T1000 (cell line): ENCODE results near the gene TSKU.

ENCODE experiments used
- DNase-seq: peaks from one replicate; lab custom pipeline; 2025; ENCODE audit warnings: mixed read lengths; lab: John Stamatoyannopoulos, UW

The TSKU gene

GRCh38 chr11:76752321-76753143, 30.6 kb upstream of the TSKU start:
- DNase-seq = no peak

- no peak for DNase-seq
Observed at GRCh38 chr11:76753449-76753848, 29.7 kb upstream of the TSKU start.

GRCh38 chr11:76753950-76754349, 29.2 kb upstream of the TSKU start:
- no peak for DNase-seq

- DNase-seq = no peak
Observed at GRCh38 chr11:76756341-76756741, 26.8 kb upstream of the TSKU start.

GRCh38 chr11:76758311-76758710, 24.8 kb upstream of the TSKU start:
- DNase-seq = no peak

GRCh38 chr11:76759092-76759491, 24.1 kb upstream of the TSKU start:
- DNase-seq = no peak

- no peak for DNase-seq
Observed at GRCh38 chr11:76759517-76759916, 23.6 kb upstream of the TSKU start.

DNA sequence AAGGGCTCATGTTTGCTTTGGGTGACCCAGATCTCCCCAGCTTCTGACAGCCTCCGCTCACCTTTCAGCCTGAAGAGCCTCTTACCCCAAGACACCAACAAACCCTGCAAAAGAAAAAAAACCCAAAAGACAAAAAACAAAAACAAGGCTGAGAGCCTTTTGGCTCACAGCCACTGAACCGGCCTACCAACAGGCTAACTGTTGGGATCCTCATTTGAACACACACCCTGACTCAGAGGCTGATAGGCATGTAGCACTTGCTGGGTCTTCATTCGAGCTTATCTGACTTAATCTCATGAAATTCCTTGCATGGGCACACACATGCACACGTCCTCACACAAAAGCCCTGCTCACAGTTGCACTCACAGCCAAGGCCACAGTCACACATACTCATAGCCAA, 22.9 kb upstream of the TSKU start:
- DNase-seq = no peak

DNA sequence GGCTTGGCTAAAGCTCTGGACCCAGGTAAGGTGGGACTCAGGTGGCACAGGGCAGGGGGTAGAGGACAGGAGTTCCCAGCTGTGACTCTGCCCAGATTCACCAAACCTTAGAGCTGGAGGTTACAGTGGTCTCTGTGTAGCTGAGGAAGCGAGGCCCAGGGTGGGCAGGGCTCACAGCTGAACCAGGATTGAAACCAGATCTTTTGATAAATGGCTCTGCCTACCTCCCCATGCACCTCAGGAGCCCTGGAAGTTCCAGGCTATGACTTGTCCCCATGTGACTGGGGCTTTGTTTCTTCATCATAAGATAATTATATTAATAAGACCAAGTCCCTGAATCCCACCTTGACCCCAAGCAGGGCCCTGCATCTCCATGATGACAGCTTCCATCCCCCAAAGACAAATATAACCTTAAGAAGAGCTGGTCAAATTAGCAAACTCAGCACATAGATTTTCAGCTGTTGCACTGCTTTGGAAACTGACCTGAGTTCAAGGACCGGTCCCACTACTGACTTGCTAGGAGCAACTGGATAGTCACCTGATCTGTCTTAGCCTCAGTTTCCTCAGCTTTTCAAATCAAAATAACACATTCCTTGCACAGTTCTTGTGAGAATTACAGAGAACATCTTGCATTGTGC, 21.3 kb upstream of the TSKU start:
- DNase-seq = no peak

DNA sequence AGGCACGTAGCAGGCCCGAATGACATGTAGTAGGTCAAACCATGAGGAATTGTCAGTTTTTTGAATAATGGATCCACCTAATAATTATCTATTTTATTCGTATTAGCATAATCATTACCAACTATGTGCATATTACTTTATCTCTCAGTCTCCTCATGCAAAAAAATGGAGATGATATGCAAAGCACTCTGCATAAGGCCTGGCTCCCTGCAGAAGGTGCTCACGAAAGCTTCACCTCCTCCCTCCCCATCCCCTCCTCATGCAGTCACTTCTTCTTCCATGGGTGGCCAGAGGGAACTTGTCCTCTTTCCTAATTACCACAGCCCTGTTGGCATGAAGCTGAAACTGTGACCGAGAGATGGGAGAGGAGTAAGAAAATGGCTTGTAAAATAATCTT, 20.8 kb upstream of the TSKU start:
- DNase-seq = no peak

DNA sequence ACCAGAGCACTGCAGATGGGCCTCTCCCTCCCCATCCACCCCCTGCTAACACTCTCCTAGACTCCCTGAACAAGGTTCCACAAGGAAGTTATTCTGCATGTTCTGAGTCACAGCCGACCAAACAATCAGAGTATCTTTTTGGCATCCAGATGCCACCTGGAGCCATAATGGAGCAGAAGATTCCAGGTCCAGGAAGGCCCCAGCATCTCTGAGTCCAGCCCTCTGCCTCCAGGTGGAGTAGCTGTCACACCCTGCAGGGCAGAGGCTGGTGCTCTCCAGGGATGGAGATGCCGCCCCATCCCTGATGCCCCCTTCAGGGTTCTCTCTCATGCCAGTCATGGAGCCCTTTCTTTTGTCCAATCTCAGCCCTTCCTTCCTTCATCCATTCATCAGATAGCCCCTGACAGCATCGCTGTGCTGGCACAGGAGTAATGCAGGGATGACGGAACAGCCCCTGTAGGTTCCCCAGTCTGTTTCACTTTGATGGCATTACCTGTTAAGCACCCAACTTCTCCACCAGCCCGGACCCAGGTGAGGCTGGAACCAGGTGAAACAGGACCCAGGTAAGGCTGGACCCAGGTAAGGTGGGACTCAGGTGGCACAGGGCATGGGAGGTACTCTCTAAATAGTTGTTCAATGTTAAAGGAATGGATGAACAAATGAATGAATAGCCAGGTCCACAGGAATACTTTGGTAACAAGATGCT, 20.1 kb upstream of the TSKU start:
- no peak for DNase-seq

DNA sequence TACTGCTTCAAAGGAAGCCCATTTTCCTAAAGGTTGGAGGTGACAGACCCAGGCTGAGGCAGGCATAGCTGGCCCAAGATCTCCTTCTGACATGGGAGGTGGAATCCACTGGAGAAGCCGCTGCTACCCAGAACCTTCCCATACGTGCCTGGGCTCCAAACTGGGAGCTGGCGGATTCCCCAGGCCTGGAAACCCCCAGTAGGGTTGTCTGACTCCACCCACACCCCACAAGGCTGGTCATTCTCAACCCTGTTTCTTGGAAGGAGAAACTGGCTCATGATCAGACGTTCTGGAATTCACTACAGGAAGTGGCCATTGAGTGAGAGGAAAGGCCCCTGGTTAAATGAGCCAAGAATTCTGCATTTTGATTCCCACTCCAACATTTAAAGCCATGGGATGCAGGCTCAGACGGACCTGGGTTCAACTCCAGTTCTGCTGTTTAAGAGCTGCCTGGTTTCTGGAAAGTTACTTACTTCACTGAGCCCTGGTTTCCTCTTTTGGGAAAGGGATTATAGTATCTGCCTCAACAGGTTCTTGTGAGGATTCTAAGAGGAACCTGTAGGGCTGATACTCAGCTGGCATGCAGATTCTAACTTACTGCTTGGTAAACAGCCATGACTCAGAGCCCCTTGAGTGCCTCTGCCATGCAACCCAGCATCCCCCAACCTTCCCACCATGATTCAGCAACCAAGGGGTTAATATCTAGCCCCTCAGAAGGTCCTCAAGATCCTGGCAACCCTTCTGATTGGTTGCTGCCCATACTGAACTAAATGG, 19.4 kb upstream of the TSKU start:
- no peak for DNase-seq

DNA sequence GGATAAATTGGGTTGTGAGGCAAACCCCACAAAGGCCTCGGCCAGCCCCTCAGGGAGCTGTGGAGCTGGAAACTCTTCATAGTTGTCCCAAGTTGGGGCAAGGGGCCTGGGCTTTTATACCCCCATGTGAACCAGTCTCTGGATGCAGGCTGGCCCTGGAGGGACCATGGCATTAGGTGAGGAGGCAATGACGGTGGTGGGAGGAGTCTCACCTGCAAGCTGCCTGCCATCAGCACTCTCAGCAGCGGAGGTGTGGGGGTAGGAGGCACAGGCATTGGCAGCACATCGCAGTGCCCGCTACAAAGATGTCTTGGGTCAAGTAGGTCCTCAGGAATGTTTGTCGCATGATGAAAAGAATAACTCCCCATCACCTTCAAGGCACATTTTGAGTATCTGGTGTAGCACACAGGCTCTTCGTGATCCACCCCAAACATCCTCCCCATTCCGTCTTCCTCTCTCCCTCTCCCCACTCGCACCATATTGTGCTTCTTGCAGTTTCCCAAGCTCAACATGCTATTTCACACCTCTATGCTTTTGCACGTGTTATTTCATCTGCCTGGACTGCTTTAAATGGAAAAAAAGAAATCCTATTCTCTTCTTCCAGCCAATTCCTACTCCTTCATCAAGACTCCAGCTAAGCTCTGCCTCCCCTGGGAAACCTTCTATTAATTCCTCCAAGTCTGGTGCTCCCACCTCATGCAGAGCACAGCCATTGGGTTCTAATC, 18.1 kb upstream of the TSKU start:
- no peak for DNase-seq

DNA sequence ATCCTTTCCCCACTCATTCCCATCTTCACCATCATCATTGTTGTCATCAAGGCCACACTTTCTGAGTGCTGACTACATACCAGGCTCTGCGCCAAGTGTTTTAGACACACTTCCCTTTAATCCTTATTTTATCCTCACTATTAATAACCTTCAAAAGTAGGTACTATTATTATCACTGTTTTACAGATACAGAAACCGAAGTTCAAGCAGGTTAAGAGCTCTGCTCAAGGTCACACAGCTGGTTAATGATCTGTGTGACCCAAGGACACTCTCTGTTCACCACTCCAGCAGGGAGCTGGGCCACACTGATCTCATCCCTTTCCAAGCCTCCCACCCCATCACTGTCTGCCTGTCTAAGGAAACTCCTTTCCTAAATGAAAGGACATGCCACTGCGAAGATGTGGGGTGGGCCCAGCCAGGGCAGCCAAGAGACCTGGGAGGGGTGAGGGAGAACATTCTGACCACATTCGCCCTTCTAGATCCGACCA, 17.2 kb upstream of the TSKU start:
- no peak for DNase-seq

- no peak for DNase-seq
Observed at GRCh38 chr11:76766521-76766920, 16.6 kb upstream of the TSKU start.

GRCh38 chr11:76767659-76768058, 15.5 kb upstream of the TSKU start:
- no peak for DNase-seq

DNA sequence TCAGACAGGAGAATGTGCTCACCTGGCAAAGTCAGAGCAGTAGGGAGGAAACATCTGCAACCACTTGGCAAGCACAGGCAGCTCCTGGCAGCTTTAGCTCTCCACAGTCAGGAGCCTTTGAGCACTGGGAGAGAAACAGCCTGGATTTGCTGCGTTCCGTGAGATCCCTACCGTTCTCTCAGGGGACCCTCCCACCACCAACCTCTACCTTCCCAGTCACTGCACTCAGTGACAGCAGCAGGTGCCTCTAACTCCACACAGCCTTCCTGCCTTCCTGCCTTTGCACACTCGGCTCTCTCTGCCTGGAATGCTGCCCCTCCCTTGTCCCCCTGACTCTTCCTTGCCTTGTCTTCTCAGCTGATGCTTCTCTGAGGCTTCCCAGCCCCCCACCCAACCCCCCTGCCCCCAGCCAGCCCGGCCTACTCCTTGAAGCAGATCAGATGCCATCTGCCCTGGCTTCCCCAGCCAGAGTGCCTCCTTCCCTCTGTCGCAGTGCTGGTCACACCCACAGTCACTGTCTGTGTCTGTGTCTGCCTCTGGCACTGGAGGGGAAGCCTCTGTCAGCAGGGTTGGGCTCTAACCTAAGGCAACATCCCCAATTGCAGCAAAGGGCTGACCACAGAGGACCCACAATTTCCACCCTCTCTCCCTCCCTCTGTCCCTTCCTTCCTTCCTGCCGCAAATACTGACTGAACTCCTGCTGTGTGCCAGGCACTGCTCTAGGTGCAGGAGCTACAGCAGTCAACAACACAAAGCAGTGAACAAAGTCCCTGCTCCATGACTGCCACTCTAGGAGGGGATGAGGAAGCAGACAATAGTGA, 14.9 kb upstream of the TSKU start:
- no peak for DNase-seq

DNA sequence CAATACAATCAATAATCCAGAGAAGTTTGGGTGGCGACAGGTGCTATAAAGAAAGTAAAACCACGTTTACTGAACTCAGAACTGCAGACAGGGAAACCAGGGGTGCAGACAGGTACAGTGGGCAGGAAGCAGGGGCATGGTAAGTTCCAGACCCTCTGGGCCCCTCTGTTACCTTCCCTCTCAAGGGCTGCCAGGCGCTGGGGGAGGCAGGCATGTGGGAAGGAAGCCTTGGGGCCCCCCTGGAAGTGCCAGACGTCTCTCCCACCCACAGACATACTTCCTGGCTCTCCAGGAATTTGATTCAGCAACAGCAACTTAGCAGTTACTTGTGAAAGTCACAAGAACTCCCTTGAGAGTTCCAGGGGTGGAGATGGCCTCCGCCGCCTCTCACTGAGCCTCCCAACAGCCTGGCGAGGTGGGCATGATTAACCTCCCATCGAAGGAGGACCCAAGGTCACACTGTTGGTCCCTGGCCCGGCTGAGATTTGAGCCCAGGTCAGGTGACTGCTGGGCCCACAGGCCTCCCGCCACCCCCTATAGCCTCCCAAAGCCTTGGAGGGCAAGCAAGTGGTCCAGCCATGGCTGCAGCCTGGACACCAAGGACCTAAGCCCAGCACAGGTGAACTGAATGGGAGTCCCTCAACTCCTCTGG, 14.1 kb upstream of the TSKU start:
- no peak for DNase-seq

DNA sequence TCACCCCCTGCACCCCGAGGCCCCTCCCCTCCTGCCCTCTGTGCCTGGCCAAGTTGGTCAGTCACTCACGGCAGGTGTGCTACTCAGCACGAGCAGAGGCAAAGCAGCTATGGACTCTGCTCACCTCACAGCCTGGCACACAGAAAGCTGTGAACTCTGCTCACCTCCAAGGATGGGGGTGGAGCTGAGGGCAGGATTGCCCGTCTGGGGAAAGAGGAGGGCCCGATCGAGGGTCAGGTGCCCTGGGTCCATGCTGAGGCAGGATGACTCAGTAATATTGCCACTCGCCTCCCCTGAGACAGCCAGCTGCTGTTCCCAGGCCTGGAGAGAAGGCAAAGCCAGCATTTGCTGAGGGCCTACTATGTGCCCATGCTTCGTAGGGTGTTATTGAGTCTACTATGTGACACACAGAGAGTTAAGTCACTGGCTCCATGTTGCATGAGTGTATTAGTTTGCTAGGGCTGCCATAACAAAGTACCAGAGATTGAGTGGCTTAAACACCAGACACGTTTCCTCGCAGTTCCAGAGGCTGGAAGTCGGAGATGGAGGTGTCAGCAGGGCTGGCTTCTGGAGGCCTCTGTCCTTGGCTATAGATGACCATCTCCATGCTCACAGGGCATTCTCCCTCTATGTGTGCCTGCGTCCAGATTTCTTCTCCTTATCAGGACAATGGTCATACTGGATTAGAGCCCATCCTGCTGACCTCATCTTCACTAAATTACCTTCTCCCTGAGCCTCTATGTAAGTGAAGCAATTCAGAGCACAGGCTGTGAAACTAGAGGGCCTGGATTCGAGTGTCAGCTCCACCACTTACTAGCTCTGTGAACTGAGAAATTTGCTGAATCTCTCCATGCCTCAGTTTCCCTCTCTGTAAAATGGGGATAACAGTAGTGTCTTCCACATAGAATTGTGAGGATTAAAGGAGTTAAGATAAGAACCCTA, 13.2 kb upstream of the TSKU start:
- no peak for DNase-seq
